ENCODE data around the gene CASKIN1. TPM values are rescaled to one million over a fixed set of nuclear protein-coding genes. Genes with fewer than 3 reads are reported as not detected.
"Not testable (repeated sequence)": the region's sequence is repeated elsewhere in the genome, so short reads cannot be mapped to it uniquely, and the experiment has no call there.

CASKIN1 gene
- polyA plus RNA-seq, 1 donor (not counting 4 experiments of a cell fraction or from before 2014, with no cell fraction given), result 0.04 TPM

DNA sequence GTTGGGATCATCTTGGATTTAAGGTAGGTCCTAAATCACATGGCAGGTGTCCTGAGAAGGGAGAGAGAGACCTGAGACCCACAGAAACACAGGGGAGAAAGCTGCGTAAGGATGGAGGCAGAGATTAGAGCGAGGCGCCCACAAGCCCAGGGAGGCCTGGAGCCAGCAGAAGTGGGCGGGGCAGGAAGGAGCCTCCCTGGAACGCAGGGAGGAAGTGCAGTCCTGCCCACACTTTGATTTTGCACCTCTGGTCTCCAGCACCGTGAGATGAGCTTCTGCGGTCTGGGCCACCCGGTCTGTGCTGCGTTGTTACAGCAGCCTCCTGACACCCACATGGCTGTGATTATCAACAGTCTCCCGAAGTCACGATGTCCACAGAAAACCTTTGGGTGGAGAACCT is 46.2 kb upstream of the CASKIN1 start:
- no peaks in the 10 kb centered on the region for H3K79me2 ChIP-seq (ENCODE audit: control insufficient read depth, insufficient read depth, low read length)

DNA sequence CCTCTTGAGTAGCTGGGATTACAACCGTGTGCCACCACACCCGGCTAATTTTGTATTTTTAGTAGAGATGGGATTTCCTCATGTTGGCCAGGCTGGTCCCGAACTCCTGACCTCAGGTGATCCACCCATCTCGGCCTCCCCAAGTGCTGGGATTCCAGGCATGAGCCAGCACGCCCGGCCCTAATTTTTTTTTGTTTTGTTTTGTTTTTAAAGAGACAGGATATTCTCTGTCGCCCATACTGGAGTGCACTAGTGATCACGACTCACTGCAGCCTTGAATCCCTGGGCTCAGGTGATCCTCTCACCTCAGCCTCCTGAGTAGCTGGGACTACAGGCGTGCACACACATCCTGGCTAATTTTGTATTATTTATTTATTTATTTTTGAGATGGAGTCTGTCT is 43.9 kb upstream of the CASKIN1 start:
- FAIRE-seq; H3K9me3 ChIP-seq (ENCODE audit: control insufficient read depth, low read depth, low read length); DNase-seq (ENCODE audit: low read depth, low spot score); H3K9ac ChIP-seq (ENCODE audit: control insufficient read depth, extremely low read depth, insufficient read depth, low read length); dilution Hi-C loops (cut with MboI; ENCODE audit: extremely low pct_ligation_motif_present, low sequenced_read_pairs); H3K9me1 ChIP-seq (ENCODE audit: control insufficient read depth, extremely low read depth, insufficient read depth, low read length); H3K4me2 ChIP-seq (ENCODE audit: control insufficient read depth, extremely low read depth, insufficient read depth, low read depth, low read length); H3K79me2 ChIP-seq (ENCODE audit: control insufficient read depth, insufficient read depth, low read length); H3K27ac ChIP-seq (ENCODE audit: control insufficient read depth, insufficient read depth, low read length); H2AFZ ChIP-seq (ENCODE audit: control insufficient read depth, low read length); H4K20me1 ChIP-seq (ENCODE audit: control insufficient read depth, extremely low read depth, insufficient read depth, low read length); H3K4me3 ChIP-seq (ENCODE audit: control insufficient read depth in 2 of 3, extremely low read depth in 1 of 3, insufficient read depth in 2 of 3, low read depth in 1 of 3, low read length in 3 of 3); H3K4me1 ChIP-seq (ENCODE audit: control insufficient read depth, extremely low read depth, insufficient read depth, low read length): not testable (repeated sequence)
- peaks cover 11 to 15% of the 10 kb centered on the region in 2 experiments for H3K36me3 ChIP-seq (ENCODE audit: control insufficient read depth in 2 of 2, extremely low read depth in 1 of 2, insufficient read depth in 2 of 2, low read length in 2 of 2)
- H3K27me3 ChIP-seq (ENCODE audit: control insufficient read depth, extremely low read depth, insufficient read depth, low read length), result peaks cover 32% of the 10 kb centered on the region

More for the DNA sequence above, 46.2 kb upstream of the CASKIN1 start:
- Histone ChIP-seq H4K20me1 (ENCODE audit: control insufficient read depth, extremely low read depth, insufficient read depth, low read length) (no peaks in the 10 kb centered on the region), H3K4me2 (ENCODE audit: control insufficient read depth, extremely low read depth, insufficient read depth, low read depth, low read length) (no peak overlapping the region), H3K4me3 (ENCODE audit: control insufficient read depth in 2 of 3, extremely low read depth in 1 of 3, insufficient read depth in 2 of 3, low read depth in 1 of 3, low read length in 3 of 3) (no peak overlapping the region), H3K36me3 (ENCODE audit: control insufficient read depth in 2 of 2, extremely low read depth in 1 of 2, insufficient read depth in 2 of 2, low read length in 2 of 2) (peaks cover 20 to 24% of the 10 kb centered on the region in 2 experiments), H3K27ac (ENCODE audit: control insufficient read depth, insufficient read depth, low read length) (no peak overlapping the region), H3K9ac (ENCODE audit: control insufficient read depth, extremely low read depth, insufficient read depth, low read length) (no peak overlapping the region), H2AFZ (ENCODE audit: control insufficient read depth, low read length) (no peak overlapping the region), H3K9me3 (ENCODE audit: control insufficient read depth, low read depth, low read length) (no peaks in the 10 kb centered on the region), H3K4me1 (ENCODE audit: control insufficient read depth, extremely low read depth, insufficient read depth, low read length) (peaks cover 3% of the 10 kb centered on the region), H3K9me1 (ENCODE audit: control insufficient read depth, extremely low read depth, insufficient read depth, low read length) (no peaks in the 10 kb centered on the region), H3K27me3 (ENCODE audit: control insufficient read depth, extremely low read depth, insufficient read depth, low read length) (peaks cover 10% of the 10 kb centered on the region)
- DNase-seq (ENCODE audit: low read depth, low spot score), result no peak
- no peak for FAIRE-seq
- TF ChIP-seq EZH2 (IDR thresholded peaks at IDR 0.05; ENCODE audit: low read length), result no peak
- TF ChIP-seq, protein P1, sequence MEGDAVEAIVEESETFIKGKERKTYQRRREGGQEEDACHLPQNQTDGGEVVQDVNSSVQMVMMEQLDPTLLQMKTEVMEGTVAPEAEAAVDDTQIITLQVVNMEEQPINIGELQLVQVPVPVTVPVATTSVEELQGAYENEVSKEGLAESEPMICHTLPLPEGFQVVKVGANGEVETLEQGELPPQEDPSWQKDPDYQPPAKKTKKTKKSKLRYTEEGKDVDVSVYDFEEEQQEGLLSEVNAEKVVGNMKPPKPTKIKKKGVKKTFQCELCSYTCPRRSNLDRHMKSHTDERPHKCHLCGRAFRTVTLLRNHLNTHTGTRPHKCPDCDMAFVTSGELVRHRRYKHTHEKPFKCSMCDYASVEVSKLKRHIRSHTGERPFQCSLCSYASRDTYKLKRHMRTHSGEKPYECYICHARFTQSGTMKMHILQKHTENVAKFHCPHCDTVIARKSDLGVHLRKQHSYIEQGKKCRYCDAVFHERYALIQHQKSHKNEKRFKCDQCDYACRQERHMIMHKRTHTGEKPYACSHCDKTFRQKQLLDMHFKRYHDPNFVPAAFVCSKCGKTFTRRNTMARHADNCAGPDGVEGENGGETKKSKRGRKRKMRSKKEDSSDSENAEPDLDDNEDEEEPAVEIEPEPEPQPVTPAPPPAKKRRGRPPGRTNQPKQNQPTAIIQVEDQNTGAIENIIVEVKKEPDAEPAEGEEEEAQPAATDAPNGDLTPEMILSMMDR (optimal IDR thresholded peaks at IDR 0.05 in 1 of 3, IDR thresholded peaks at IDR 0.05 in 1 of 3, conservative IDR thresholded peaks at IDR 0.05 in 1 of 3; ENCODE audit: extremely low read depth in 1 of 3, insufficient read depth in 2 of 3, low read length in 3 of 3), result no peak
- dilution Hi-C loops (cut with MboI; ENCODE audit: extremely low pct_ligation_motif_present, low sequenced_read_pairs), result no loop called here

Measured in keratinocyte (primary cell).